Loucy (cell line): Measurements from ENCODE around the gene ATG13.
A peak's percentile ranks its signal among the peaks of the same experiment; 100 is the strongest.

Source experiments
- H2AFZ ChIP-seq: fragments of 200-600 bp; sonication (generic); 2 replicates; pipeline ENCODE4 v1.6.0; 2016; ENCODE audit warnings: antibody characterized with exemption, mild to moderate bottlenecking, low read length, moderate library complexity
- H3F3A ChIP-seq: fragments of 200-600 bp; 2 replicates; pipeline ENCODE4 v1.6.0; 2016; ENCODE audit warnings: antibody characterized with exemption, low read depth, mild to moderate bottlenecking
- H3K27me3 ChIP-seq: fragments of 200-600 bp; sonication (generic); 2 replicates; pipeline ENCODE4 v1.6.1; 2014; ENCODE audit warnings: low read length, mild to moderate bottlenecking; ENCODE audit not compliant: insufficient read depth, poor library complexity, severe bottlenecking
- H3K36me3 ChIP-seq: fragments of 200-600 bp; sonication (generic); 2 replicates; pipeline ENCODE4 v1.6.1; 2016; ENCODE audit warnings: low read length; ENCODE audit not compliant: insufficient read depth
- H3K4me1 ChIP-seq: fragments of 200-600 bp; sonication (generic); 2 replicates; pipeline ENCODE4 v1.5.1; 2014; ENCODE audit warnings: low read length, mild to moderate bottlenecking; ENCODE audit not compliant: insufficient read depth, poor library complexity, severe bottlenecking
- H3K4me2 ChIP-seq: fragments of 200-600 bp; sonication (generic); 2 replicates; pipeline ENCODE4 v1.6.0; 2014; ENCODE audit warnings: antibody characterized with exemption, low read length, low read depth, mild to moderate bottlenecking; ENCODE audit not compliant: poor library complexity, severe bottlenecking
- H3K4me3 ChIP-seq: fragments of 200-600 bp; sonication (generic); 2 replicates; pipeline ENCODE4 v1.5.1; 2014; ENCODE audit warnings: low read length, mild to moderate bottlenecking, mixed read lengths; ENCODE audit not compliant: poor library complexity, severe bottlenecking
- H3K79me2 ChIP-seq: fragments of 200-600 bp; sonication (generic); 2 replicates; pipeline ENCODE4 v1.6.1; 2014; ENCODE audit warnings: low read length; ENCODE audit not compliant: insufficient read depth
- H3K9ac ChIP-seq: fragments of 200-600 bp; sonication (generic); 2 replicates; pipeline ENCODE4 v1.6.0; 2014; ENCODE audit warnings: mild to moderate bottlenecking, low read depth, low read length, moderate library complexity; ENCODE audit not compliant: poor library complexity, severe bottlenecking
- H3K9me2 ChIP-seq: fragments of 200-600 bp; sonication (generic); replicated peaks from 2 replicates; pipeline ENCODE4 v1.6.1; 2016; ENCODE audit warnings: low read depth, low read length, mixed read lengths
- H3K9me3 ChIP-seq: fragments of 200-600 bp; sonication (generic); 2 replicates; pipeline ENCODE4 v1.6.1; 2014; ENCODE audit warnings: mild to moderate bottlenecking, antibody characterized with exemption, low read length, low read depth; ENCODE audit not compliant: insufficient read depth
- H4K20me1 ChIP-seq: fragments of 200-600 bp; sonication (generic); 2 replicates; pipeline ENCODE4 v1.6.0; 2014; ENCODE audit warnings: antibody characterized with exemption, low read length, mild to moderate bottlenecking; ENCODE audit not compliant: insufficient read depth, poor library complexity, severe bottlenecking
- EZH2phosphoT487 ChIP-seq: fragments of 200-600 bp; IDR thresholded peaks from 2 replicates; pipeline ENCODE4 v1.6.1; 2018; ENCODE audit warnings: antibody characterized with exemption, mild to moderate bottlenecking, moderate library complexity, borderline replicate concordance
- TF ChIP-seq, protein P1 (sequence below): fragments of 200-600 bp; sonication (generic); conservative IDR thresholded peaks from 2 replicates; pipeline ENCODE4 v1.5.1; 2014; ENCODE audit warnings: mild to moderate bottlenecking, antibody characterized with exemption, low read length

The ATG13 gene

DNA sequence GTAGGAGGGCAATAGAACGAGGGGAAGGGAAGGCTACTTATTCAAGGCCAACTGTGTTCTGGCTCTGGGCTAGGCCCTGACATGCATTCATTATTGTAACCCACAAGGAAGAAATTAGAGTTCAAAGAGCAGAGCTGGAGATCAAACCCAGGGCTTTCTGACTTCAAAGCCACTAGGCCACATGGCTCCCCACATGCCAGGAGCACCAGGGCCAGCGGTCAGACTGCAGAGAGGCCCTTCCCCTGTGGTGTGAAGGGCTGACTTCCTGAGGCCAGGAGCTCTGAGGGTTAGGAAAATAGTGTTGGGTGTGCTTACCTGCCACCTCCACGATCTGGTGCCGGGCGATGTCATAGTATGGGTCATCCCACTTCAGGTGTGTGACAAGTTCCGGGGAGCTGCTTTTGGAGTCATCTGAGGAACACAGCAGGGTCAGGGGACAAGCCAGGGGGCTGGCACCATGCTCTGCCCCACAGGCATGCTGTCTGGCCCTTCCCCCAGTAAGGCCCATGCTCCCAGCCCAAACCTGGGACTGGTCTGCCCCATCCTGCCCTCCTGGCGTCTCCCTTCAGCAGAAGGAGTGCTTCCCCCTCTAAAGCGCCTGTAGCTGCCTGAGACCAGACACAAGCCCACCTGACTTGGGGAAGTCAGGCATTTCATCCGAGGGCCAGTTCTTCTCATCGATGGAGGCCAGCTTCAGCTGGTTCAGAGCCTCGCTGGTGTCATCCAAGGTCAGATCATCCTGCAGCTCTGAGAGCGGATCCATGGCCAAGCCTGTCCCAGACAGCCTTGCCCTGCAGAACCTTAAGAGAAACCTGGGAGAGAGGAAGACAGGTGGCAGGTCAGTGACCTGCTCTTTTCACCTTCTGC is 78.2 kb downstream of the ATG13 start:
- H3K79me2 ChIP-seq, result peaks cover 39% of the 10 kb centered on the region
- no peaks in the 10 kb centered on the region for H3K9me3 ChIP-seq
- no peak overlapping the region for H2AFZ ChIP-seq
- peak overlapping the region; percentile 5 for H3K4me2 ChIP-seq
- peak overlapping the region; percentile 52 for H3K9ac ChIP-seq
- H3F3A ChIP-seq, result no peaks in the 10 kb centered on the region
- H3K9me2 ChIP-seq, result no peaks in the 10 kb centered on the region
- TF ChIP-seq, protein P1, sequence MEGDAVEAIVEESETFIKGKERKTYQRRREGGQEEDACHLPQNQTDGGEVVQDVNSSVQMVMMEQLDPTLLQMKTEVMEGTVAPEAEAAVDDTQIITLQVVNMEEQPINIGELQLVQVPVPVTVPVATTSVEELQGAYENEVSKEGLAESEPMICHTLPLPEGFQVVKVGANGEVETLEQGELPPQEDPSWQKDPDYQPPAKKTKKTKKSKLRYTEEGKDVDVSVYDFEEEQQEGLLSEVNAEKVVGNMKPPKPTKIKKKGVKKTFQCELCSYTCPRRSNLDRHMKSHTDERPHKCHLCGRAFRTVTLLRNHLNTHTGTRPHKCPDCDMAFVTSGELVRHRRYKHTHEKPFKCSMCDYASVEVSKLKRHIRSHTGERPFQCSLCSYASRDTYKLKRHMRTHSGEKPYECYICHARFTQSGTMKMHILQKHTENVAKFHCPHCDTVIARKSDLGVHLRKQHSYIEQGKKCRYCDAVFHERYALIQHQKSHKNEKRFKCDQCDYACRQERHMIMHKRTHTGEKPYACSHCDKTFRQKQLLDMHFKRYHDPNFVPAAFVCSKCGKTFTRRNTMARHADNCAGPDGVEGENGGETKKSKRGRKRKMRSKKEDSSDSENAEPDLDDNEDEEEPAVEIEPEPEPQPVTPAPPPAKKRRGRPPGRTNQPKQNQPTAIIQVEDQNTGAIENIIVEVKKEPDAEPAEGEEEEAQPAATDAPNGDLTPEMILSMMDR, result no peak
- TF ChIP-seq EZH2phosphoT487, result no peak
- peaks cover 7% of the 10 kb centered on the region; the same call in 1 of the 2 replicates for H3K36me3 ChIP-seq
- H3K4me3 ChIP-seq, result no peak overlapping the region
- H3K27me3 ChIP-seq, result no peaks in the 10 kb centered on the region
- peaks cover 31% of the 10 kb centered on the region for H3K4me1 ChIP-seq
- H4K20me1 ChIP-seq, result peaks cover 4% of the 10 kb centered on the region

DNA sequence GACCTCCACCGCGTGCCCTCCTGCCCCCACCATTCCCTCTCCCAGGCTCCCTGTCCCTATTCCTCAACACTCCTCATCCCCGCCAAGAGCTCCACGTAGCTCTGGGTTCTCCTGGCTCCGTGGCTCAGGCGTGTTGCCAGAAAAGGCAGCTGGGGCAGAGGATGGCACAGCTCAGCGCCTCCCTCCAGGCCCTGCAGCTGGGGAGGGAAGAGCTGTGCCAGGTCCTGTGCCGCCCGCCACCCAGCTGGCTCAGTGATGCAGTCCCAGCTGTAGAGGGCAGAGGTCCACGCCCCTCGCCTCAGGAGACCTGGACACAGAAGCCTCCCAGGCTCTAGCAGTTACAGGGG is 78.8 kb downstream of the ATG13 start:
- H2AFZ ChIP-seq, result no peak overlapping the region
- no peaks in the 10 kb centered on the region for H3F3A ChIP-seq
- H3K27me3 ChIP-seq, result no peaks in the 10 kb centered on the region
- H4K20me1 ChIP-seq, result peaks cover 4% of the 10 kb centered on the region
- no peak overlapping the region for H3K4me3 ChIP-seq
- H3K9me2 ChIP-seq, result no peaks in the 10 kb centered on the region
- H3K9me3 ChIP-seq, result no peaks in the 10 kb centered on the region
- peaks cover 31% of the 10 kb centered on the region for H3K4me1 ChIP-seq
- peaks cover 42% of the 10 kb centered on the region for H3K79me2 ChIP-seq
- peak overlapping the region; percentile 22 for H3K9ac ChIP-seq
- TF ChIP-seq, protein P1, result no peak
- no peak for TF ChIP-seq EZH2phosphoT487
- peaks cover 7% of the 10 kb centered on the region; the same call in 1 of the 2 replicates for H3K36me3 ChIP-seq
- H3K4me2 ChIP-seq, result peak overlapping the region; percentile 5

DNA sequence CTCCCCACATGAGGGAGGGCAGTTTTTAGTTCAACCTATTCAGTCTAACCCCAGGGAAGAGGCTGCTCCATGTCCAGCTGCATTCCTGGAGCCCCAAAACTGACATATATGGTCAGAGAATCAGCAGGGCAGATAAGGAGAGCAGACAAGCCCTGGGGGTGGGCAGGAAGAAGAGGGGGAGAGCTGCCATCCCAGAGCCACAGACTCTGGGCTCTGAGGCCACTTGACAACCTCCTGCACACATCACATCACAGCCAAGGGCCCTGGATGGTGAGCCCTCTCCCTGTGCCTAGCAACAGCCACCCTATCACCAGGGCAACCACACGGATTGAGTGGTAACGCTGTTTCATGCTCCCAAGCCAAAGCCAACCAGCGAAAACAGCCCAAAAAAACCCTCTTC is 80.0 kb downstream of the ATG13 start:
- H3K27me3 ChIP-seq, result no peaks in the 10 kb centered on the region
- peak overlapping the region; percentile 9 for H3K4me3 ChIP-seq
- no peak overlapping the region for H2AFZ ChIP-seq
- peaks cover 5% of the 10 kb centered on the region for H4K20me1 ChIP-seq
- H3F3A ChIP-seq, result no peaks in the 10 kb centered on the region
- no peaks in the 10 kb centered on the region for H3K9me3 ChIP-seq
- peaks cover 53% of the 10 kb centered on the region for H3K79me2 ChIP-seq
- H3K9ac ChIP-seq, result peak overlapping the region; percentile 40
- peak overlapping the region; percentile 46 for H3K4me2 ChIP-seq
- H3K9me2 ChIP-seq, result no peaks in the 10 kb centered on the region
- H3K4me1 ChIP-seq, result peaks cover 37% of the 10 kb centered on the region
- H3K36me3 ChIP-seq, result peaks cover 7% of the 10 kb centered on the region; the same call in 1 of the 2 replicates
- TF ChIP-seq, protein P1, result no peak
- TF ChIP-seq EZH2phosphoT487, result no peak
